ACC112 (cell line): ENCODE results near the gene RBM47.
"Not testable (repeated sequence)": the region's sequence is repeated elsewhere in the genome, so short reads cannot be mapped to it uniquely, and the experiment has no call there.

Experiments
- H2AFZ ChIP-seq: fragments of 200-600 bp; sonication (generic); one replicate; pipeline ENCODE4 v1.6.0; 2017; ENCODE audit warnings: antibody characterized with exemption, low read length; ENCODE audit not compliant: unreplicated experiment
- H3K27ac ChIP-seq: fragments of 200-600 bp; sonication (generic); 2 replicates; pipeline ENCODE4 v1.5.1; 2014; ENCODE audit warnings: low read depth, mild to moderate bottlenecking, antibody characterized with exemption, low read length, moderate library complexity
- H3K27me3 ChIP-seq: fragments of 200-600 bp; sonication (generic); 2 replicates; pipeline ENCODE4 v1.6.1; 2014; ENCODE audit warnings: mild to moderate bottlenecking, antibody characterized with exemption, low read length, moderate library complexity, mixed read lengths; ENCODE audit not compliant: insufficient read depth
- H3K36me3 ChIP-seq: fragments of 200-600 bp; sonication (generic); 2 replicates; pipeline ENCODE4 v1.6.1; 2016; ENCODE audit warnings: mild to moderate bottlenecking, antibody characterized with exemption, low read length, moderate library complexity, mixed read lengths; ENCODE audit not compliant: insufficient read depth
- H3K4me1 ChIP-seq: fragments of 200-600 bp; sonication (generic); one replicate; pipeline ENCODE4 v1.6.1; 2016; ENCODE audit warnings: low read length, mixed read lengths; ENCODE audit not compliant: insufficient read depth, unreplicated experiment, control insufficient read depth
- H3K4me3 ChIP-seq: fragments of 200-600 bp; sonication (generic); 2 replicates; pipeline ENCODE4 v1.5.1; 2014; ENCODE audit warnings: mild to moderate bottlenecking, low read depth, low read length
- H3K79me2 ChIP-seq: fragments of 200-600 bp; sonication (generic); one replicate; pipeline ENCODE4 v1.6.0; 2016; ENCODE audit warnings: low read length; ENCODE audit not compliant: control insufficient read depth, unreplicated experiment, insufficient read depth

The RBM47 gene

GRCh38 chr4:40649321-40649720 lies 19.7 kb upstream of the RBM47 start:
- Histone ChIP-seq H3K27ac (no peak overlapping the region), H3K27me3 (no peaks in the 10 kb centered on the region), H3K4me1 (no peaks in the 10 kb centered on the region), H3K36me3 (no peaks in the 10 kb centered on the region), H3K4me3 (no peak overlapping the region), H3K79me2 (no peaks in the 10 kb centered on the region), H2AFZ (no peak overlapping the region)

DNA sequence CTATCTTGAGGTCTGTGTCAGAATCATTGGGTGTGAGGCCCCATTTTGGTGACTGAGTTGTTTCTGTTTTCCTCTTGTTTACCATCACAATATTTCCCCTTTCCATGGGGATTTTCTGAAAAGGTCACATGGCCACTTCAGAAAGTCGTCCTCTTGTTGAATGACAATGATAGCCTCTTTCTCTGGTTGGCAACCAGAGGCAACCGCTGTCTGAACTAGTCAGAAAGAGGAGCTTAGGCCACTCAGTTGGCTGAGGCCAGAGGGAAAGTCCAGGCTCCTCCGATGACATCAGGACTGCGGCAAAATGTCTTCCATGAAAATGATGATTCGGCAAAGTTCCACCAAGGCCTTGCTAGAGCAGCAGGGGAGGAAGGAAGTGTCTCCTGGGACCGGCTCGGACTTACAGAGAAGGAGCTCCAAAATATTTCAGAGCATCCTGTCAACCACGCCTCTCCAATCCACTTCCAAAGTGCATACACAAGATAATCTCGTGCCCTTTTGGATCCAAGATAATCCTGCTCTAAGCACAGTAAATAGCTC lies 19.1 kb upstream of the RBM47 start:
- Histone ChIP-seq H3K36me3 (no peaks in the 10 kb centered on the region), H2AFZ (no peak overlapping the region), H3K4me1 (no peaks in the 10 kb centered on the region), H3K27me3 (no peaks in the 10 kb centered on the region), H3K4me3 (no peak overlapping the region), H3K27ac (no peak overlapping the region), H3K79me2 (no peaks in the 10 kb centered on the region)

DNA sequence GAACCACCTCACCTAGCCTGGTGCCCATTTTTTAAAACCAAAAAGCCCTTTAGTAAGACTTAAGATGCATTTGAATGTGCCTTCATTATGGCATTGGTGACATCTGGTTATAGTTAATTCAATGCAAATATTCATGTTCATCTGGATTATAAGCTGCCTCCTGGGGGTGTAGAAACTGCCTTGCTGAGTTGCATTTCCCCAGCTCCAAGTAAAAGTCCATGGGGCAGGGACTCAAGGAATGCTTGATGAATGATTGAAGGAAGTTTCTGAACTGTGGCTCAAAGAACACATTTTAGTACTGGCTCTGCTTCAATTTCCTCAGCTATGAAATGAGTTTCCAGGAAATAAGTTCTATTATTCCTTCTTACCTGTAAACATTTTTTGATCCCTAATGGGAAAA lies 18.5 kb upstream of the RBM47 start:
- Histone ChIP-seq H3K36me3 (no peaks in the 10 kb centered on the region), H3K79me2 (no peaks in the 10 kb centered on the region), H3K27ac (no peak overlapping the region), H3K27me3 (no peaks in the 10 kb centered on the region), H3K4me3 (no peak overlapping the region), H2AFZ (no peak overlapping the region), H3K4me1 (no peaks in the 10 kb centered on the region)

- Histone ChIP-seq H3K36me3 (no peaks in the 10 kb centered on the region), H3K27me3 (no peaks in the 10 kb centered on the region), H3K27ac (no peak overlapping the region), H3K4me3 (no peak overlapping the region), H2AFZ (no peak overlapping the region), H3K4me1 (no peaks in the 10 kb centered on the region), H3K79me2 (no peaks in the 10 kb centered on the region)
Observed at GRCh38 chr4:40645586-40645985, 15.9 kb upstream of the RBM47 start.

- H3K27ac ChIP-seq: no peak overlapping the region
- H3K4me3 ChIP-seq: no peak overlapping the region
- no peaks in the 10 kb centered on the region for H3K27me3 ChIP-seq
- H2AFZ ChIP-seq: no peak overlapping the region
- H3K4me1 ChIP-seq: peaks cover 4% of the 10 kb centered on the region
- H3K79me2 ChIP-seq: no peaks in the 10 kb centered on the region
- no peaks in the 10 kb centered on the region for H3K36me3 ChIP-seq
Observed at GRCh38 chr4:40632080-40632479, 2.4 kb upstream of the RBM47 start.

- Histone ChIP-seq H3K79me2 (no peaks in the 10 kb centered on the region), H3K27ac (no peak overlapping the region), H3K4me3 (no peak overlapping the region), H3K36me3 (no peaks in the 10 kb centered on the region), H2AFZ (no peak overlapping the region), H3K27me3 (no peaks in the 10 kb centered on the region), H3K4me1 (peaks cover 13% of the 10 kb centered on the region)
Observed at GRCh38 chr4:40630335-40631021, 814 bp upstream of the RBM47 start.

GRCh38 chr4:40628888-40629287 lies 776 bp downstream of the RBM47 start:
- H3K27me3 ChIP-seq: no peaks in the 10 kb centered on the region
- H3K36me3 ChIP-seq: no peaks in the 10 kb centered on the region
- no peaks in the 10 kb centered on the region for H3K79me2 ChIP-seq
- peak overlapping the region; percentile 77 for H3K4me3 ChIP-seq
- no peak overlapping the region for H3K27ac ChIP-seq
- peaks cover 13% of the 10 kb centered on the region for H3K4me1 ChIP-seq
- peak overlapping the region; percentile 57 for H2AFZ ChIP-seq

DNA sequence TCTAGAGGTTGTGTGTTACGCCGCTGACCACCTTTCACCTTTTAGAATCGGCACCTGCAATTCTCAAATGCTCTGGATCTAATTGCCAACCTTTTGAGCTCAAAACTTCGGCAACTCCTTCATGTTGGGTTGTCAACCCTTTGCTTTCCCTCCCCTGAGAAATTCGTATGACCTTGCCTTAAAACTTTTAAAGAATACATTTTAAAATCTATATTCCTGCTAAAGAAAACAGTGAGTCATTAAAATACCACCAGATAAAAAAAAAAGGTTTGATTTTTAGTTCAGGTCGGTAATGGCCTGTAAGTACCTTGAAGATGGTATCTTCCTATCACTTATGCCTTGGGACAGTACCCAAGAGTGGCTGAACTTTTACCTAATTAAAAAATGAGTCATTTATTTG lies 1.3 kb downstream of the RBM47 start:
- H3K27me3 ChIP-seq, H3K36me3 ChIP-seq, H3K79me2 ChIP-seq, H3K27ac ChIP-seq, H2AFZ ChIP-seq: not testable (repeated sequence)
- Histone ChIP-seq H3K4me3 (peak overlapping the region; percentile 77), H3K4me1 (peaks cover 13% of the 10 kb centered on the region)

- no peaks in the 10 kb centered on the region for H3K27me3 ChIP-seq
- H2AFZ ChIP-seq: no peak overlapping the region
- no peak overlapping the region for H3K27ac ChIP-seq
- H3K4me3 ChIP-seq: no peak overlapping the region
- no peaks in the 10 kb centered on the region for H3K79me2 ChIP-seq
- H3K36me3 ChIP-seq: no peaks in the 10 kb centered on the region
- peaks cover 13% of the 10 kb centered on the region for H3K4me1 ChIP-seq
Observed at GRCh38 chr4:40627540-40627939, 2.1 kb downstream of the RBM47 start.

DNA sequence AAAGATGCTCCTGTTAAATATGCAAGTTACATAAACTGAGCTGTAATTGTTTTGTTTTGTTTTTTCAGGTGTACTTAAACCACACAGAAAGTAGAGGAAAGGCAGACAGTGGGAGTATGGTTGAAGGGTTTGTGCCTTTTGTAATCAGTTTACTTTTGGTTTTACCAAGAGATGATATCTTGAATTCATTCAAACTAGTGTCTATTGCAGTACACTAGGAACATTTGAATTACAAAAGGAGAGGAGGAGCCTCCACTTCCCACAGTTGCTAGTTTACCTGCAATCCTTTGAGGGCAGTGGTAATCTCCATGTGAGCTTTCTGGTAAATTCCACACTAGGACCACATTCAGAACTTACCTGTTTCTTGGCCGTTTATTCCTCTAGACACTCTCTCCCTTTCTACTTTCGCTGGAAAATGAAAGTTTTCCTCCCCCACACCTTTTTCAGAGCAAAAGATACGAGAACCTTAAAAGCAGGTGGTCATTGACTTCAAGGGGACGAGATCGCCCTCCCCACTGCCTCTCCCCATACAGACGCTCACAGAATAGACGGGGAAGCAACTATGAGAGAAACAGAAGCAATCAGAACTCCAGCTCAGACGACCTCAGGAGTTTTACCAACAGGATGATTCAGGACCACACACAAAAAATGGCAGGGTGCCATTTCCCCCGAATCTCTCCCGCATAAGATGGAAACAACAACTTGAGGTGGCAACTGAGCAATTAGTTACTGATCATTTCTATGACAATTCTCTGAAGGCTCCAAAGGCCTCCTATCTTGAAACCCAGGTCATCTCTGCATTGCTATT lies 3.3 kb downstream of the RBM47 start:
- Histone ChIP-seq H3K4me1 (peaks cover 20% of the 10 kb centered on the region), H3K27me3 (no peaks in the 10 kb centered on the region), H2AFZ (no peak overlapping the region), H3K27ac (no peak overlapping the region), H3K79me2 (no peaks in the 10 kb centered on the region), H3K36me3 (no peaks in the 10 kb centered on the region), H3K4me3 (peak overlapping the region; percentile 8; the same call in 1 of the 2 replicates)

DNA sequence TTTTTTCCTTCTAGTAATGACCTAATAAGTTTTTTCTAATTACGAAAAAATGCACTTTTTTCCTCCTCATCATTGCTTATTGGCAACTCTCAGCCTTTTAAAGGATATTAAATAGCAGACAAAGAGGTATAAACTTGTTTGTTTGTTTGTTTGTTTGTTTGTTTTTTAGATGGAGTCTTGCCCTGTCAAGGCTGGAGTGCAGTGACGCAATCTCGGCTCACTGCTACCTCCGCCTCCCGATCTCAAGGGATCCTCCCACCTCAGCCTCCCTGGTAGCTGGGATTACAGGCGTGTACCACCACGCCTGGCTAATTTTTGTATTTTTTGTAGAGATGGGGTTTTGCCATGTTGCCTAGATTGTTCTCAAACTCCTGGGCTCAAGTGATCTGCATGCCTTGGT lies 6.0 kb downstream of the RBM47 start:
- no peak overlapping the region for H2AFZ ChIP-seq
- no peaks in the 10 kb centered on the region for H3K79me2 ChIP-seq
- H3K4me3 ChIP-seq: no peak overlapping the region
- no peak overlapping the region for H3K27ac ChIP-seq
- peaks cover 25% of the 10 kb centered on the region for H3K4me1 ChIP-seq
- H3K36me3 ChIP-seq: no peaks in the 10 kb centered on the region
- no peaks in the 10 kb centered on the region for H3K27me3 ChIP-seq
